OCI-LY7 (cell line): ENCODE measurements around the gene CDH12. TPM values are rescaled to one million over a fixed set of nuclear protein-coding genes. Genes with fewer than 3 reads are reported as not detected.
"Not testable (repeated sequence)": the region's sequence is repeated elsewhere in the genome, so short reads cannot be mapped to it uniquely, and the experiment has no call there.

ENCODE experiments used
- BruUV-seq: library from RNA; stranded (reverse); fragments of 400-500 nt; replicated peaks from 2 replicates; lab custom pipeline; 2021; lab: Mats Ljungman, UMichigan
- CTCF ChIA-PET: fragments of 300-600 bp; sonication (Branson Sonifier 250); formaldehyde crosslinking; loops from one replicate; lab custom pipeline; 2022; ENCODE audit warnings: antibody characterized with exemption; ENCODE audit not compliant: unreplicated experiment; lab: Charles Lee
- POLR2A ChIA-PET: fragments of 300-600 bp; sonication (Branson Sonifier 250); formaldehyde crosslinking; loops from one replicate; lab custom pipeline; 2022; ENCODE audit warnings: antibody characterized with exemption; lab: Charles Lee
- DNase-seq: peaks from one replicate; pipeline ENCODE4 v3.0.0-alpha.2; 2015; ENCODE audit warnings: low spot score
- H2AFZ ChIP-seq: fragments of 200-600 bp; sonication (generic), shearing (Covaris generic); 2 replicates; pipeline ENCODE4 v1.6.1; 2014; ENCODE audit warnings: mild to moderate bottlenecking, antibody characterized with exemption, low read length, moderate library complexity
- H3K27ac ChIP-seq: fragments of 200-600 bp; sonication (generic); 2 replicates; pipeline ENCODE4 v1.5.1; 2014; ENCODE audit warnings: mixed run types, low read depth, mild to moderate bottlenecking, moderate library complexity, low read length, inconsistent platforms; ENCODE audit not compliant: poor library complexity, severe bottlenecking
- H3K36me3 ChIP-seq: fragments of 200-600 bp; sonication (generic); 2 replicates; pipeline ENCODE4 v1.6.1; 2014; ENCODE audit warnings: mild to moderate bottlenecking, antibody characterized with exemption, low read length, moderate library complexity, mixed read lengths; ENCODE audit not compliant: insufficient read depth
- H3K4me1 ChIP-seq: fragments of 200-600 bp; sonication (generic); 2 replicates; pipeline ENCODE4 v1.5.1; 2014; ENCODE audit warnings: mild to moderate bottlenecking, low read length; ENCODE audit not compliant: insufficient read depth, poor library complexity, severe bottlenecking
- H3K4me2 ChIP-seq: fragments of 200-600 bp; sonication (generic); 2 replicates; pipeline ENCODE4 v1.6.1; 2014; ENCODE audit warnings: mild to moderate bottlenecking, low read length
- H3K4me3 ChIP-seq: fragments of 200-600 bp; sonication (generic); 2 replicates; pipeline ENCODE4 v1.5.1; 2014; ENCODE audit warnings: mild to moderate bottlenecking, low read depth, low read length; ENCODE audit not compliant: poor library complexity, severe bottlenecking
- H3K79me2 ChIP-seq: fragments of 200-600 bp; sonication (generic); 2 replicates; pipeline ENCODE4 v1.6.1; 2016; ENCODE audit warnings: low read depth, mild to moderate bottlenecking, low read length, moderate library complexity, mixed read lengths; ENCODE audit not compliant: insufficient read depth
- H3K9me2 ChIP-seq: fragments of 200-600 bp; sonication (generic); 2 replicates; pipeline ENCODE4 v1.6.1; 2016; ENCODE audit warnings: mild to moderate bottlenecking, low read length, mixed read lengths; ENCODE audit not compliant: insufficient read depth
- H3K9me3 ChIP-seq: fragments of 200-600 bp; sonication (generic); 2 replicates; pipeline ENCODE4 v1.6.1; 2014; ENCODE audit warnings: mild to moderate bottlenecking, mixed run types, low read length, mixed read lengths
- H4K20me1 ChIP-seq: fragments of 200-600 bp; sonication (generic); 2 replicates; pipeline ENCODE4 v1.6.1; 2014; ENCODE audit warnings: mild to moderate bottlenecking, antibody characterized with exemption, low read length, moderate library complexity, mixed read lengths; ENCODE audit not compliant: insufficient read depth
- EZH2phosphoT487 ChIP-seq: fragments of 200-600 bp; sonication (generic); IDR thresholded peaks from 2 replicates; pipeline ENCODE4 v1.6.1; 2018; ENCODE audit warnings: low read depth, borderline replicate concordance, mild to moderate bottlenecking, mixed run types, antibody characterized with exemption, low read length, moderate library complexity, mixed read lengths
- intact Hi-C: fragments of 100-400 bp; cut with micrococcal nuclease; formaldehyde crosslinking; loops from one replicate; pipeline ENCODE4 v1.10.0; 2022; ENCODE audit not compliant: unreplicated experiment
- total RNA-seq, 2 experiments: library from RNA; depleted of rRNA in 1 of 2; stranded (reverse); fragments of >200 nt in 1 of 2; shearing (Covaris generic) in 1 of 2; gene quantifications; 2 replicates each; pipeline ENCODE4 v1.2.3, GENCODE V29; 2014 to 2022
- TF ChIP-seq, protein P1 (sequence below): fragments of 200-600 bp; sonication (generic); conservative IDR thresholded peaks from 2 replicates; pipeline ENCODE4 v1.5.1; 2014; ENCODE audit warnings: mild to moderate bottlenecking, antibody characterized with exemption, low read length, moderate library complexity, mixed read lengths

CDH12 gene
- total RNA-seq, 2 experiments from 2014 or later, result not detected

DNA sequence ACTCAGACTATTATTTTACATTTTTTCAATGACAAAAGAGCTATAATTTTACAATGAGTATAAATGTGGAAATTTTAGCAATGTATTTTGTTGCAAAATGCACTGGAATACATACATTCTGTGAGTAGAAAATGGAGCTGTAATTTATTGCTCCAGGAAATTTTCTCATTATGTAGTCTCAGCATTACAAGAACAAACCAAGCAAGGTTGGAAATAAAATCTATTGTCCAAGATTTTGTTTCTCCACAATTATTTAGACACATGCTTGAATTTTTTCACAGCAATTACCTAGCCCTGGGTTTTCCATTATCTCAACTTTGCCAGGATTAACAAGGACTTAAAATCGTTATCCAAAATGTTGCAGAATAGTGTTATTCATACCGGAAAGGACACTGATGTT, 820.1 kb downstream of the CDH12 start:
- no peak for TF ChIP-seq EZH2phosphoT487
- TF ChIP-seq, protein P1, sequence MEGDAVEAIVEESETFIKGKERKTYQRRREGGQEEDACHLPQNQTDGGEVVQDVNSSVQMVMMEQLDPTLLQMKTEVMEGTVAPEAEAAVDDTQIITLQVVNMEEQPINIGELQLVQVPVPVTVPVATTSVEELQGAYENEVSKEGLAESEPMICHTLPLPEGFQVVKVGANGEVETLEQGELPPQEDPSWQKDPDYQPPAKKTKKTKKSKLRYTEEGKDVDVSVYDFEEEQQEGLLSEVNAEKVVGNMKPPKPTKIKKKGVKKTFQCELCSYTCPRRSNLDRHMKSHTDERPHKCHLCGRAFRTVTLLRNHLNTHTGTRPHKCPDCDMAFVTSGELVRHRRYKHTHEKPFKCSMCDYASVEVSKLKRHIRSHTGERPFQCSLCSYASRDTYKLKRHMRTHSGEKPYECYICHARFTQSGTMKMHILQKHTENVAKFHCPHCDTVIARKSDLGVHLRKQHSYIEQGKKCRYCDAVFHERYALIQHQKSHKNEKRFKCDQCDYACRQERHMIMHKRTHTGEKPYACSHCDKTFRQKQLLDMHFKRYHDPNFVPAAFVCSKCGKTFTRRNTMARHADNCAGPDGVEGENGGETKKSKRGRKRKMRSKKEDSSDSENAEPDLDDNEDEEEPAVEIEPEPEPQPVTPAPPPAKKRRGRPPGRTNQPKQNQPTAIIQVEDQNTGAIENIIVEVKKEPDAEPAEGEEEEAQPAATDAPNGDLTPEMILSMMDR, result no peak
- Histone ChIP-seq H3K27ac (no peak overlapping the region), H3K36me3 (no peaks in the 10 kb centered on the region), H3K4me3 (no peak overlapping the region), H3K4me2 (no peak overlapping the region), H3K4me1 (no peaks in the 10 kb centered on the region), H3K9me2 (no peaks in the 10 kb centered on the region), H2AFZ (no peak overlapping the region), H4K20me1 (no peaks in the 10 kb centered on the region), H3K9me3 (no peaks in the 10 kb centered on the region), H3K79me2 (no peaks in the 10 kb centered on the region)
- no TSS peak for BruUV-seq
- DNase-seq, result no peak
- CTCF ChIA-PET, result no interaction called here
- intact Hi-C loops, result no loop called here
- POLR2A ChIA-PET, result interaction anchor here (0.6 kb wide), 2 partner anchors 12 to 390 kb away, joined by 3 read pairs; no protein-coding TSS in a partner anchor

DNA sequence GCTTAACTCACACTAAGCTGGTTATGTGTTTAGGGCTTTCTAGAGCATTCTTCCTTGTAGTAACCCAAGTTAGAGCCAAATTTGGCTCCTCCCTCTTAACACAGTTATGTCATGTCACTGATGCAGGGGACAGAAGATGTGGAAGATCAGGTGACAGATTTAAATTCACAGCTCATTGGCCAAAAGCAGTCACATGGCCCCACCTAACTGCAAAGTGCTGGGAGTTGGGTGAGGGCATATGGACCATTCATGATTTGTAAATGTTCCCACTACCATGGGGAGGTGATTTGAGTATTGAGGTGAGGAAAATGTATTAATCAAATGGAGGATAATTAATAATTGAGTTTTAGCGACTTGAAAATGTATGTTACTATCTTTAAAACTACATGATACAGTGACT, 829.4 kb downstream of the CDH12 start:
- Histone ChIP-seq H3K27ac (no peak overlapping the region), H3K36me3 (no peaks in the 10 kb centered on the region), H3K9me2 (no peaks in the 10 kb centered on the region), H4K20me1 (no peaks in the 10 kb centered on the region), H3K4me1 (no peaks in the 10 kb centered on the region), H2AFZ (no peak overlapping the region), H3K79me2 (no peaks in the 10 kb centered on the region), H3K9me3 (no peaks in the 10 kb centered on the region), H3K4me2 (no peak overlapping the region), H3K4me3 (no peak overlapping the region)
- intact Hi-C loops, result no loop called here
- BruUV-seq, result no TSS peak
- DNase-seq, result no peak
- TF ChIP-seq EZH2phosphoT487, result no peak
- TF ChIP-seq, protein P1, result no peak
- CTCF ChIA-PET, result no interaction called here
- POLR2A ChIA-PET, result no interaction called here

DNA sequence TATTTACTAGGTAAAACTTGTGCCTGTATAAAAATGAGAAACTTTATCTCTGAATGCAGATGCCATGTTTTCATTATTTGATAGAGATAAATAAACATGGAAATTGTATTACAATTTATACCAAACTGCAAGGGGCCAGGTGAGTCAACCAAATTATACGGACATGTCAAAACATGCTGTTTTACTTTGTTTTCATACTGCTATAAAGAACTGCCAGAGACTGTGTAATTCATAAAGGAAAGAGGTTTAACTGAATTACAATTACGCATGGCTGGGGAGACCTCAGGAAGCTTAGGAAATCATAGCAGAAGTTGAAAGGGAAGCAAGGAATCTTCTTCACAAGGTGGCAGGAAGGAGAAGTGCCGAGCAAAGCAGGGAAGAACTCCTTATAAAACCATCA, 840.3 kb downstream of the CDH12 start:
- CTCF ChIA-PET, H2AFZ ChIP-seq, H3K9me3 ChIP-seq, H3K4me3 ChIP-seq, DNase-seq, POLR2A ChIA-PET, H3K36me3 ChIP-seq, H3K4me1 ChIP-seq, H3K4me2 ChIP-seq, H3K9me2 ChIP-seq, intact Hi-C loops, BruUV-seq, H4K20me1 ChIP-seq, H3K27ac ChIP-seq, H3K79me2 ChIP-seq: not testable (repeated sequence)

DNA sequence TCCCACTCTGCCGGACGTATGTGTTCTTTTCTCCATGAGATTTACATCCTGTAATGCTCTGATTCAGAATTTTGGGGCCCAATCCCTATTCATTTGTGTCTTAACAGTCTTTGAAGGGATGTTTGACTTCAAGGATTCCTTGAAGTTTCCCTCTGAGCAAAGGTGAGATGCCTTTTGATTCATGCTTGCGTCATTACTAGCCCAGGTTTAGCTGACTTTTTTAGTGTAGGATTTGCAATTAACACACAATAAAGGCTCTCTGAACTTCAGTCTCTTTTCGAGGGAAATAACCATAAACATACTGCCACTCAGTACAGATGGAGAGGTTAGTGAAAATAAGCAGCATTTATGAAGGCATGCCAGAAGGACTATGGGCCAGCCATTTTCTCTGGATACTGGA, 842.3 kb downstream of the CDH12 start:
- DNase-seq, BruUV-seq, H3K27ac ChIP-seq, CTCF ChIA-PET, H3K9me2 ChIP-seq, H3K4me1 ChIP-seq, intact Hi-C loops, H3K4me3 ChIP-seq, H3K36me3 ChIP-seq, H4K20me1 ChIP-seq, H3K9me3 ChIP-seq, POLR2A ChIA-PET, H3K4me2 ChIP-seq, H3K79me2 ChIP-seq, H2AFZ ChIP-seq: not testable (repeated sequence)

DNA sequence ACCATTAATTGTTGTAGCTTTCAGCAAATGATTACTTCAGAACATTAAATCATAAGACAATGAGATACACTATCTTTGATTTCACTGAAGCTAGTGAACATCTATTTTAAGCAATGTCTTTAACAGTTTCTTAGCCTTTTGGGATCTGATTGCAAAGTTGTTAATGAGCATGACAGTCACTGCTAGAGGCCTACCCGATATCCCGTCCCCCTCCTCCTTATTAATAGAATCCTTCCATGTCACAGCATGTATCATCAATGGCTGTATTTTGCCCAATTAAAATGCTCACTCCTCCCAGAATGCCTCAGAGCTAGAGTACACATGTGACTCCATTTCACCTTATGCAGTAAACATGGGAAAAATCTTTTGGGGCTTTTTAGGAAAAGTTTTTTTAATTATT, 852.0 kb downstream of the CDH12 start:
- intact Hi-C loops, H3K4me3 ChIP-seq, H3K4me2 ChIP-seq, CTCF ChIA-PET, H3K79me2 ChIP-seq, DNase-seq, H4K20me1 ChIP-seq, BruUV-seq, H3K27ac ChIP-seq, H3K9me2 ChIP-seq, H3K4me1 ChIP-seq, H3K36me3 ChIP-seq, POLR2A ChIA-PET, H2AFZ ChIP-seq, H3K9me3 ChIP-seq: not testable (repeated sequence)
